ENCODE measurements around the gene SOX1.

Gene SOX1

DNA sequence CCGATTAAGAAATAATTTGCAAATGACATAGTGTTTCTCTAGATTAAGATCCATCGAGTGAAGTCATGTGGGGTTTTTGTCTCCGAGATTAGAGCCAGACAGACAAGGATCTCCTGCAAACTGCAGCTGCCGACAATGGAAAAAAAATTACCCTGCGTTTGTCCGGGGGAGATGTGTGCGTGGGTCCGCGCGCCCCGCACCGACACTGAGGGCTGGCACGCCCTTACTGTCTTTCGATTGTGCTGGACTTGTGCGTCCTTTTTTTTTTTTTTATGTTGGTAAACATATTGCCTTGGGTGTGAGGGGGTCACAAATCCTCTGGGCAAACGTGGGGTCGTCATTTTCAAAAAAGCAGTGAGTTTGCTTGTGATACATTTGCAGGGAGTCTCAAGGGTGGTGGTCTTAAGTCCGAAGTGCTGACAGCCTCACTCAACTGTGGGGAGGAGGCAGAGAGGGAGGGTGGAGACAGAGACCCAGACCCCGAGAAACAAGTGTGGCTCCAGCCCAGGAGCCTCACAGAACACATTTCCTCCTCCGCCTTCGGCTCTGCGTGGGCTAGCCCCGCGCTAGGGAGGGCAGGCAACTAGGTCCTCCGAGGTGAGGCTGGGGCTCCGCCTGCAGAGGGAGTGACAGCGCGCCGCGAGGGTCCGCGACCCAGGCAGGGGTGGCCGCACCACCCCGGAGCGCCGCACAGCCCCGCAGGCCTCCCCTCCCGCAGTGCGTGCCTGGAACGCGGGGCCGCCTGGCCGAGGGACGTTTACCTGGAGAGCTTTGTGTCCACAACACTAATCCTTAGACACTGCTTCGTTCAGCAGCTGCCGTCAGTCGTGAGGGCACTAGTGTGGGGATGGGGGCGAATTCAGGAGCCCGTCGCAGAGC lies 11.7 kb upstream of the SOX1 start:
- TF ChIP-seq, protein P1, sequence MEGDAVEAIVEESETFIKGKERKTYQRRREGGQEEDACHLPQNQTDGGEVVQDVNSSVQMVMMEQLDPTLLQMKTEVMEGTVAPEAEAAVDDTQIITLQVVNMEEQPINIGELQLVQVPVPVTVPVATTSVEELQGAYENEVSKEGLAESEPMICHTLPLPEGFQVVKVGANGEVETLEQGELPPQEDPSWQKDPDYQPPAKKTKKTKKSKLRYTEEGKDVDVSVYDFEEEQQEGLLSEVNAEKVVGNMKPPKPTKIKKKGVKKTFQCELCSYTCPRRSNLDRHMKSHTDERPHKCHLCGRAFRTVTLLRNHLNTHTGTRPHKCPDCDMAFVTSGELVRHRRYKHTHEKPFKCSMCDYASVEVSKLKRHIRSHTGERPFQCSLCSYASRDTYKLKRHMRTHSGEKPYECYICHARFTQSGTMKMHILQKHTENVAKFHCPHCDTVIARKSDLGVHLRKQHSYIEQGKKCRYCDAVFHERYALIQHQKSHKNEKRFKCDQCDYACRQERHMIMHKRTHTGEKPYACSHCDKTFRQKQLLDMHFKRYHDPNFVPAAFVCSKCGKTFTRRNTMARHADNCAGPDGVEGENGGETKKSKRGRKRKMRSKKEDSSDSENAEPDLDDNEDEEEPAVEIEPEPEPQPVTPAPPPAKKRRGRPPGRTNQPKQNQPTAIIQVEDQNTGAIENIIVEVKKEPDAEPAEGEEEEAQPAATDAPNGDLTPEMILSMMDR (IDR thresholded peaks at IDR 0.05; ENCODE audit: low read length) = no peak
- TF ChIP-seq EZH2 (IDR thresholded peaks at IDR 0.05; ENCODE audit: borderline replicate concordance, low read length) = no peak
- Histone ChIP-seq H3K9ac (ENCODE audit: low read length) (no peak overlapping the region), H3K27me3 (ENCODE audit: insufficient read depth, low read length) (no peaks in the 10 kb centered on the region), H3K36me3 (ENCODE audit: insufficient read depth, low read length) (no peaks in the 10 kb centered on the region), H3K79me2 (ENCODE audit: insufficient read depth, low read length) (no peaks in the 10 kb centered on the region), H3K27ac (ENCODE audit: low read depth, low read length, poor library complexity, severe bottlenecking) (no peak overlapping the region), H3K9me2 (ENCODE audit: low read depth, low read length) (no peaks in the 10 kb centered on the region), H4K20me1 (ENCODE audit: insufficient read depth, low read length) (no peaks in the 10 kb centered on the region), H3K4me3 (ENCODE audit: low read depth, low read length, poor library complexity, severe bottlenecking) (no peak overlapping the region), H3K9me3 (ENCODE audit: low read length) (no peaks in the 10 kb centered on the region), H3K4me1 (ENCODE audit: insufficient read depth, low read length, severe bottlenecking) (no peaks in the 10 kb centered on the region), H2AFZ (ENCODE audit: low read length) (no peak overlapping the region), H3F3A (ENCODE audit: insufficient read depth, low read length) (no peaks in the 10 kb centered on the region), H3K4me2 (ENCODE audit: low read length) (no peak overlapping the region)

DNA sequence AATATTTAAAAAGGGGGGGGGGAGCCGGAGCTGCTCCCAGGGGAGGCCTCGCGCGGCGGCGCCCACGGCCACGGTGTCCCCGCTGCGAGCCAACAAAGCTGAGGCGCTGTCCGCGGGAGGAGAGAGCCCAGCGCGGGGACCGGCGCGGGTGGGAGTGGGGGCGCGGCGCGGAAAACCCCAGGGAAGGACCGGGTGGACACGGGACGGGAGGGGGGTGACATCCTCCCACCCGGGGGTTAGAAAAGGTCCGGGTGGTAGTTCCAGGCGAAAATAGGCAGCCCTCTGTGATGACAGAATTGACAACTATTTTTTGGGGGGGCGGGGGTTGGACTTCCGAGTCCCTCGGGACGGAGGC lies 11.1 kb upstream of the SOX1 start:
- no peaks in the 10 kb centered on the region for H3K79me2 ChIP-seq (ENCODE audit: insufficient read depth, low read length)
- H3K4me2 ChIP-seq (ENCODE audit: low read length) = no peak overlapping the region
- TF ChIP-seq, protein P1 (IDR thresholded peaks at IDR 0.05; ENCODE audit: low read length) = no peak
- TF ChIP-seq EZH2 (IDR thresholded peaks at IDR 0.05; ENCODE audit: borderline replicate concordance, low read length) = no peak
- H4K20me1 ChIP-seq (ENCODE audit: insufficient read depth, low read length) = no peaks in the 10 kb centered on the region
- no peak overlapping the region for H3K27ac ChIP-seq (ENCODE audit: low read depth, low read length, poor library complexity, severe bottlenecking)
- H2AFZ ChIP-seq (ENCODE audit: low read length) = no peak overlapping the region
- H3K36me3 ChIP-seq (ENCODE audit: insufficient read depth, low read length) = no peaks in the 10 kb centered on the region
- H3K27me3 ChIP-seq (ENCODE audit: insufficient read depth, low read length) = no peaks in the 10 kb centered on the region
- H3K4me1 ChIP-seq (ENCODE audit: insufficient read depth, low read length, severe bottlenecking) = no peaks in the 10 kb centered on the region
- no peaks in the 10 kb centered on the region for H3K9me2 ChIP-seq (ENCODE audit: low read depth, low read length)
- H3F3A ChIP-seq (ENCODE audit: insufficient read depth, low read length) = no peaks in the 10 kb centered on the region
- H3K9me3 ChIP-seq (ENCODE audit: low read length) = no peaks in the 10 kb centered on the region
- H3K4me3 ChIP-seq (ENCODE audit: low read depth, low read length, poor library complexity, severe bottlenecking) = no peak overlapping the region
- no peak overlapping the region for H3K9ac ChIP-seq (ENCODE audit: low read length)

DNA sequence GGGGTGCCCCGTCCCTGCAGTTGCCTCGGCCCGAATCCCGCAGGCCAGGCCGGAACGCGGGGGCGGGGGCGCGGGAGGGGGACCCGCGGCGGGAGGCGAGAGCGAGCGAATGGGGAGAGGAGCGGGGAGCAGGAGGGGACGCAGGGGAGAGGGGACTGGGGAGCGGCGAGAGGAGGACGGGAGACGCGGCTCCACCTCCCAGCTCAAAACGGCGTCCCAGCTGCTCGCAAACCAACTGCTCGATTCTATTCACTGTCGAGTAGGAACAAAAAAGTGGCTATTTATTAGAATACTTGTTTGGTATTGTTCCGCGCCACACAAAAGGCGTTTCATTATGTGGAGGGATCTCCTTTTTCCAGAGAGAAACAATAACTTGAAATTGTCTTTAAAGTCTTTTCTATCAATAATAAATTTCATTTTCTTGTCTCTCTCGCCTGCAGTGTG lies 10.6 kb upstream of the SOX1 start:
- Histone ChIP-seq H3K4me1 (ENCODE audit: insufficient read depth, low read length, severe bottlenecking) (no peaks in the 10 kb centered on the region), H3K9me2 (ENCODE audit: low read depth, low read length) (no peaks in the 10 kb centered on the region), H3K27ac (ENCODE audit: low read depth, low read length, poor library complexity, severe bottlenecking) (no peak overlapping the region), H3K79me2 (ENCODE audit: insufficient read depth, low read length) (no peaks in the 10 kb centered on the region), H3F3A (ENCODE audit: insufficient read depth, low read length) (no peaks in the 10 kb centered on the region), H3K9ac (ENCODE audit: low read length) (no peak overlapping the region), H3K4me2 (ENCODE audit: low read length) (no peak overlapping the region), H3K4me3 (ENCODE audit: low read depth, low read length, poor library complexity, severe bottlenecking) (no peak overlapping the region), H4K20me1 (ENCODE audit: insufficient read depth, low read length) (no peaks in the 10 kb centered on the region), H3K9me3 (ENCODE audit: low read length) (no peaks in the 10 kb centered on the region), H2AFZ (ENCODE audit: low read length) (no peak overlapping the region), H3K27me3 (ENCODE audit: insufficient read depth, low read length) (no peaks in the 10 kb centered on the region), H3K36me3 (ENCODE audit: insufficient read depth, low read length) (no peaks in the 10 kb centered on the region)
- TF ChIP-seq EZH2 (IDR thresholded peaks at IDR 0.05; ENCODE audit: borderline replicate concordance, low read length) = no peak
- TF ChIP-seq, protein P1 (IDR thresholded peaks at IDR 0.05; ENCODE audit: low read length) = no peak
